Activated CD8-positive, alpha-beta memory T cell treated with anti-CD3 and anti-CD28 coated beads for 48 hours (primary cell): ENCODE results near the gene SLC16A13.
A peak's percentile ranks its signal among the peaks of the same experiment; 100 is the strongest.
"Not testable (repeated sequence)": the region's sequence is repeated elsewhere in the genome, so short reads cannot be mapped to it uniquely, and the experiment has no call there.

ENCODE experiments used
- DNase-seq, 3 experiments: peaks; one replicate each; pipeline ENCODE4 v3.0.0-alpha.2; 2020; ENCODE audit warnings: low read depth in 2 of 3, low spot score in 2 of 3

The SLC16A13 gene, protein sequence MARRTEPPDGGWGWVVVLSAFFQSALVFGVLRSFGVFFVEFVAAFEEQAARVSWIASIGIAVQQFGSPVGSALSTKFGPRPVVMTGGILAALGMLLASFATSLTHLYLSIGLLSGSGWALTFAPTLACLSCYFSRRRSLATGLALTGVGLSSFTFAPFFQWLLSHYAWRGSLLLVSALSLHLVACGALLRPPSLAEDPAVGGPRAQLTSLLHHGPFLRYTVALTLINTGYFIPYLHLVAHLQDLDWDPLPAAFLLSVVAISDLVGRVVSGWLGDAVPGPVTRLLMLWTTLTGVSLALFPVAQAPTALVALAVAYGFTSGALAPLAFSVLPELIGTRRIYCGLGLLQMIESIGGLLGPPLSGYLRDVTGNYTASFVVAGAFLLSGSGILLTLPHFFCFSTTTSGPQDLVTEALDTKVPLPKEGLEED

GRCh38 chr17:7035591-7036368 is at the start of gene SLC16A13:
TSS of gene SLC16A13 (plus strand) at chr17:7036015. CDS start at chr17:7036383, 368 bp downstream.
- peak in 2 of 3 experiments; percentile 92 to 95 for DNase-seq

DNA sequence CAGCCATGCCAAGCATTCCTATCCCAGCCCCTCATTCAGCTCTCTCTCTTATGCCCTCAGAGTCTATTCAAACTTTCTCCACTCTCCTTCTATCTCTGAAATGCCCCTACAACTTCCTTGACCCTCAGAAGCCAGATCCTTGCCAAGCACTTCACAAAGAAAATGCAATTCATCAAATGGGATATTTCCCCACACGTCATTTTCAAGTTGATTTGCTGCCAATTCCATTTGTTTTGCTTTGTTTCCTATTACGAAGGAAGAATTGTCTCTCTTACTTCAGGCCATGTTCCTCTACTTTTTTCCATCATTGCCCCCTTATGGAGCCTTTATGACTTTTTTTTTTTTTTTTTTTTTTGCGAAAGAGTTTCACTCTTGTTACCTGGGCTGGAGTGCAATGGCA is 49.1 kb upstream of the SLC16A13 start:
- no peak for DNase-seq

DNA sequence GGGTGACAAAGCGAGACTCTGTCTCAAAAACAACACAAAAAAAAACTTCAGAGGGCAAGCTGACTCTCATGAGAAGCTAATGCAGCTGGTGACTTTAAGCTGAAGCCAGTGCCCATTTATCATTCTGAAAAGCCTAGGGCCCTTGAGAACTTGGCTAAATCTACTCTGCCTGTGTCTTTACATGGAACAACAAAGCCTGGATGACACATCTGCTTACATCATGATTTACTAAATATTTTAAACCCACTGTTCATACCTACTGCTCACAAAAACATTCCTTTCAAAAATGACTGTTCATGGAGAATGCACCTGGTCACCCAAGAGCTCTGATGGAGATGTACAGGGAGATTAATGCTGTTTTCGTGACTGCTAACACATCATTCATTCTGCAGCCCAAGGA is 46.0 kb upstream of the SLC16A13 start:
- no peak for DNase-seq

- not testable (repeated sequence) for DNase-seq
Measured at GRCh38 chr17:6993613-6994056, 42.2 kb upstream of the SLC16A13 start.

- no peak for DNase-seq
Measured at GRCh38 chr17:6994118-6994598, 41.7 kb upstream of the SLC16A13 start.

DNA sequence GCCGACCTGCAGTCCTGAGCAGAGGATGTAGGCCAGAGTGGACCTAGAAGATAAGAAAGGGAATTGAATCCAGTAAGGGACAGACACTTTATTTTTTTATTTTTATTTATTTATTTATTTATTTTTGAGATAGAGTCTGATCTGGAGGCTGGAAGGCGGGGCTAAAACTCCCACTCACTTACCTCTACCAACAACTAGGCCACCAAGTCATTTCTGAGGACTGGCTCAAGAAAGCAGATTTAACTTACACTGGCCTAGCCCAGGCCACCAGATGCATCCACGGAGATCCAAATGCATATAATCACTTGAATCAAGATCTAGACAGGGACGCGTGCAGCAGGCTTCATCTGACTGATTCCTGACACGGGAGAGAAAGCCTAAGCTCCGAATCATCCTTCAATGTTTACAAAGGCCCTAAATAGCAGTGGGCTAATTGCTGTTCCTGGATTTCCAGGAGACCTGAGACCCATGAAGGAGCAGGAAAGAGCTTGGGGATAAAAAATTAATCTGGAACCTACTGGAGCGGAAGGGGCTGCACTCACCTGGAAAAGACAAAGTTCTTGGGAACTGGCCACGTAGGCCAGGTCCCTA is 41.1 kb upstream of the SLC16A13 start:
- no peak for DNase-seq

DNA sequence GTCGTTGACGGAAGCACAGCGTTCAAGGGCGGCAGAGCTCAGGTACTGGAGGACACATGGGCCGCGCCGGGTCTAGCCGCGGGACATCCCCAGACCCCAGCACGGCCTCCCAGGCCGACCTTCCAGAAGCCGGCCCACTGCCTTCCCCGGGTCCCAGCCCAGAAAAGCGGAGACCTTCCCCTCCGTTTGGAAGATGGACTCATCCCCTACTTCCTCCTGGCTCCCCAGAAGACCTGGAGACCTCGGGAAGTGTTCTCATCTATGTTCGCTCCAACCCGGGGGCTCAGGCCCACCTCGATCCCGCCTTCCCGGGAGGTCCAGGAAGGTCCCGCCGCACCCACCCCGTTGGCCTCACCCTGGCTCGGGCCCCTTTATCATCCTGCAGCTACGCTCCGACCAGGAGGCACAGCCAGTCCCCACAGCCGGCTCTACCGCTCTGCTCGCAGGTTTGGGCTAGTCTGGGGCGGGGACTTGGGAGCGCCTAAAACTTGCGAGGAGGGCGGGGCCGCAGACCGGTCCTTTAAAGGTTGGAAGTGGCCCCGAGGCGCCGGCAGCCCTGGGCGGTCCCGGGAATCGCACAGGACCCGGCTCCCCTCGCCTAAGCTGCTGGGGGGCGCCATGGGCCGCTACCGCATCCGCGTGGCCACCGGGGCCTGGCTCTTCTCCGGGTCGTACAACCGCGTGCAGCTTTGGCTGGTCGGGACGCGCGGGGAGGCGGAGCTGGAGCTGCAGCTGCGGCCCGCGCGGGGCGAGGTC is 40.1 kb upstream of the SLC16A13 start, which contains the start of gene ALOX12:
TSS of gene ALOX12 (plus strand) at position 550 of the 756 bp plus-strand sequence. CDS start at position 619, 69 bp downstream.
- no peak for DNase-seq

DNA sequence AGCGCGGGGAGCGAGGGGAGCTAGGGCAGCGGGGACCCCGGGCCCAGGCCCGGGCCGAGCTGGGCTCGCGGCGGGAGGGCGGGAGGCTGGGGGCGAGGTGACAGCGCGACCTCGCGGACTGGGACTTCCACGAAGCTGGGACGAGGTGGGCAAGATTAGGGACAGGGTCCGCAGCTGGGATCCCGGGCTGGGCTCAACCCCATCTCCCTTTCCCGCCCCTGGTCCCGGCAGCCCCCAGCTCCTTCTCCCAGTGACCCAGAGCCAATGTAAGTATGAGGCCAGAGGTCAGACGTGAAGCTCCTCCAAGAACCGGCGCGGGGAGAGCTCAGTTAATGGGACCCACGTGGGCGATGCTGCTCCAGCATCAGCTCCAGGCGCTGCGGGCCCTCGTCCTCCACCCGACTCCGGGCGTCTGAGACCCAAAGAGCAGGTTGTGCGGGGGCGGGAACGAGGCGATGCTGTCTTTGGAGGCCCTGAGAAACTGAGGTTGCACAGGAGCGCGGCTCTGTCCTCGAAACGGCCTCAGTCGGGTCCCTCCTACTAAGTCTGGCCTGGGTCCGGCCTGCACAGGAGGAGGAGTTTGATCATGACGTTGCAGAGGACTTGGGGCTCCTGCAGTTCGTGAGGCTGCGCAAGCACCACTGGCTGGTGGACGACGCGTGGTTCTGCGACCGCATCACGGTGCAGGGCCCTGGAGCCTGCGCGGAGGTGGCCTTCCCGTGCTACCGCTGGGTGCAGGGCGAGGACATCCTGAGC is 39.4 kb upstream of the SLC16A13 start:
- no peak for DNase-seq

GRCh38 chr17:6997171-6997570 is 38.6 kb upstream of the SLC16A13 start:
- no peak for DNase-seq

- DNase-seq: no peak
Measured at GRCh38 chr17:6998855-6999508, 36.8 kb upstream of the SLC16A13 start.

GRCh38 chr17:7001318-7001961 is 34.4 kb upstream of the SLC16A13 start:
- DNase-seq: no peak

GRCh38 chr17:7002288-7003047 is 33.3 kb upstream of the SLC16A13 start:
- DNase-seq: no peak

- no peak for DNase-seq
Measured at GRCh38 chr17:7003745-7004144, 32.1 kb upstream of the SLC16A13 start.

DNA sequence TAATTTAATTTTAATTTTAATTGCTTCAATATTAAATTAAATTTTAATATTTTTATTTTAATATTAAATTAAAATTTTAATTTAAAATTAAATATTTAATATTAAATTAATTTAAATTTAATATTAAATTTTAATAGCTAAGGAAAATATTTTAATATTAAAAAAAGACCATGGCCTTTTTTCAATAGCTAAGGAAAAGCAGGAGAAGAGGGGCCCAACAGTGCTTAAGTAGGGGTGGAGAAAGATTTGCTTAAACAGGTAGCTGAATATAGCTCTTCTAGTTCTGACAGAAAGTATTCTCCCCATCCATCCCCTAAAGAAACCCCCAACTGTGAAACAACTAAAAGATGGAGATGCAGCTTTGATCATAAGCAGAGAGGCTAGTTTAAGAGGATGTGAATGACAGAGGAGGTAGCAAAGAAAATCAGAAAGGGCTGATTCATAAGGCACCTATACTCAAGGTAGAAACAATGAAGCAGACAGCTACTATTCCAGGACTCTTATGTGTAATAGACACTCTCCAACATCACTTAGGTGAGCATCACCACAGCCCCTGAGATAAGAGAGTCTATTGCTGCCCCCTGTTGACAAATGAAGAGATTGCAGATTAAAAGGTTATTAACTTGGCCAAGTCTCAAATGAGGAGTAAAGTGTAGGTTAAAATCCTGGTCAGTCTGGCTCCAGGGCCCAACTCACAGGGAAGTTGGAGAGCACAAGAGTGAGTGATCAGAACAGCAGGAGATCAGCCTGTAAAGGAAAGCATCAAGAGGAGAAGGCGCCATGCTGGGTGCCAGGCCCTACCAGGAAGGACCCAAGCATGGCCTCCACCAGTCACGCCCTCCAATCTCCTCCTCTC is 31.2 kb upstream of the SLC16A13 start:
- no peak for DNase-seq

- no peak for DNase-seq
Measured at GRCh38 chr17:7005716-7006115, 30.1 kb upstream of the SLC16A13 start.

DNA sequence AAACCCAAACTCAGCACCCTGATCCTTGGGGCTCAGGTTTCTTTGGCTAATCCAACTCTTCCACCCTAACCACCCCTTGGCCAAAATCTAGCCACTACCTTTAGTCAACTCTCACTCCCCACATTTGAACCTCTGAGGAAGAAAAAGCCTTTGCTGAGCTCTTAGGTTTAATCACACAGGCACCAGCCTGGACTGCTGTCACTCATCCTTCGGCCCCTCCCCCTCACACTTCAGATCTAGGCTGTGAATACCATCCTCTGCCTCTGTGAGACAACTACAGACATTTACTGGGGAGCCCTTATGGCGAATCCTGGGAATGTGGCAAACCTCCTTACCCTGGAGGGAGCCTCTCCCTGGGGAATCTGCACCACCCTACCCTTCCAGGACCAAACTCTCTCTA is 28.7 kb upstream of the SLC16A13 start:
- DNase-seq: no peak

DNA sequence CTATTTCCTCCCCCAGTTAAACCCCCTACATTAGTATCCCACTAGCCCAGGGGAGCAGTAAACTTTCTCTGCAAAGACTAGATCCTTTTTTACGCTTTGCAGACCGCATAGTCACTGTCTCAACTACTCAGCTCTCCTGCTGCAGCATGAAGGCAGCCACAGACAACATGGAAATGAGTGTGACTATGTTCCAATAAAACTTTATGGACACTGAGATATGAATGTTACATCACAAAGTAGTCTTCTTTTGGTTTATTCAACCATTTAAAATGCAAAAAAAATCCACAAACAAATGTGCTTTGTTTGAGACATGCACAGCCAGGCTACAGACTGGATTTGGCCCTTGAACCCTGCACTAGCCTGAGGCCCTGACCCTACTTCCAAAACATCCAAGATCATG is 25.3 kb upstream of the SLC16A13 start:
- no peak for DNase-seq
